PC-3 (cell line): ENCODE data around the gene CD2AP.

ENCODE experiments used
- EZH2 ChIP-seq: fragments of 300-600 bp; sonication (generic); IDR thresholded peaks from one replicate; pipeline ENCODE4 v1.6.1; 2017; ENCODE audit warnings: antibody characterized with exemption, mild to moderate bottlenecking, low read length; ENCODE audit not compliant: unreplicated experiment
- EZH2phosphoT487 ChIP-seq: fragments of 300-600 bp; sonication (generic); IDR thresholded peaks from 2 replicates; pipeline ENCODE4 v1.6.1; 2018; ENCODE audit warnings: mild to moderate bottlenecking, antibody characterized with exemption, low read length, borderline replicate concordance
- TF ChIP-seq, protein P1 (sequence below): fragments of 300-600 bp; sonication (generic); conservative IDR thresholded peaks from 2 replicates; pipeline ENCODE4 v1.5.1; 2017; ENCODE audit warnings: antibody characterized with exemption, low read depth, mild to moderate bottlenecking, low read length

DNA sequence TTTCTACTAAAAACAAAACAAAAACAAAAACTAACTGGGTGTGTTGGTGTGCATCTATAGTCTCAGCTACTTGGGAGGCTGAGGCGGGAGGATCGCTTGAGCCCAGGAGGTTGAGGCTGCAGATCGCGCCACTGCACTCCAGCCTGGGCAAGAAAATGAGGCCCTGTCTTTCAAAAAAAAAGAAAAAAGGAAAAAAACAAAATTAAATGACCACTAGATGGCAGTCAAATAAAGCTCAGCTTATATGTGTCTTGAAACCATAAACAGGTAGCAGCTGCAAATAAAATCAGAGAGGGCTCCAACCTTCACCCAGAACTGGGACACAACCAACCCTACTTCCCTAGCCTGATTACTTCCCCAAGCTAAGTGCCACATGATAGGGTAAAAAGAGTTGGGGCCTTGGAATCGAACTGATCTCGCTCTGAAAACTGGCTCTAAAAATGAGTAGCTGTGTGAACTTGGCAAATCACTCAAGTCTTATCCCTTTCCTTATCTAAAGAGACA lies 153.7 kb downstream of the CD2AP start:
- TF ChIP-seq, protein P1, sequence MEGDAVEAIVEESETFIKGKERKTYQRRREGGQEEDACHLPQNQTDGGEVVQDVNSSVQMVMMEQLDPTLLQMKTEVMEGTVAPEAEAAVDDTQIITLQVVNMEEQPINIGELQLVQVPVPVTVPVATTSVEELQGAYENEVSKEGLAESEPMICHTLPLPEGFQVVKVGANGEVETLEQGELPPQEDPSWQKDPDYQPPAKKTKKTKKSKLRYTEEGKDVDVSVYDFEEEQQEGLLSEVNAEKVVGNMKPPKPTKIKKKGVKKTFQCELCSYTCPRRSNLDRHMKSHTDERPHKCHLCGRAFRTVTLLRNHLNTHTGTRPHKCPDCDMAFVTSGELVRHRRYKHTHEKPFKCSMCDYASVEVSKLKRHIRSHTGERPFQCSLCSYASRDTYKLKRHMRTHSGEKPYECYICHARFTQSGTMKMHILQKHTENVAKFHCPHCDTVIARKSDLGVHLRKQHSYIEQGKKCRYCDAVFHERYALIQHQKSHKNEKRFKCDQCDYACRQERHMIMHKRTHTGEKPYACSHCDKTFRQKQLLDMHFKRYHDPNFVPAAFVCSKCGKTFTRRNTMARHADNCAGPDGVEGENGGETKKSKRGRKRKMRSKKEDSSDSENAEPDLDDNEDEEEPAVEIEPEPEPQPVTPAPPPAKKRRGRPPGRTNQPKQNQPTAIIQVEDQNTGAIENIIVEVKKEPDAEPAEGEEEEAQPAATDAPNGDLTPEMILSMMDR = peak; percentile 74
- TF ChIP-seq EZH2phosphoT487 (no peak), EZH2 (no peak)
